Measurements from ENCODE around the gene HAGH.

Gene HAGH

DNA sequence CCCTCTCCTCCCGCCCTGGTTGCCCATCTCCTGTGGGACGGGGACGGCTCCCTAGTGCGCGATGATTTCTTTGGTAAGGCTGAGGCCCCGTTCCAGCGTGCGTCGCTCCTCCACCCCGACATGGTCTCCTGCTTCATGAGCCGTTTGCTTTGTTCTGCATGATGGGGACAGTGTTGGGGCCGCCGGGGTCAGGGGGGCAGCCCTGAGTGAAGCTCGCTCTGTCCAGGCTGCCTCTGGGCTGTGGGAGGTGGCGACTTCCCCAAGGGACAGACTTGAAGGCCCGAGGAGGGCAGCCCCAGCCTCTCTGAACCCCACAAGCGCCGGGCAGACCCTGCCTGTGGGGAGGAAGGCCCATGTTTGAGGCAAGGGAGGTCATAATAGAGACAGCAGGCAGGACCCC, 67.7 kb downstream of the HAGH start:
- DNase-seq = no peak

DNA sequence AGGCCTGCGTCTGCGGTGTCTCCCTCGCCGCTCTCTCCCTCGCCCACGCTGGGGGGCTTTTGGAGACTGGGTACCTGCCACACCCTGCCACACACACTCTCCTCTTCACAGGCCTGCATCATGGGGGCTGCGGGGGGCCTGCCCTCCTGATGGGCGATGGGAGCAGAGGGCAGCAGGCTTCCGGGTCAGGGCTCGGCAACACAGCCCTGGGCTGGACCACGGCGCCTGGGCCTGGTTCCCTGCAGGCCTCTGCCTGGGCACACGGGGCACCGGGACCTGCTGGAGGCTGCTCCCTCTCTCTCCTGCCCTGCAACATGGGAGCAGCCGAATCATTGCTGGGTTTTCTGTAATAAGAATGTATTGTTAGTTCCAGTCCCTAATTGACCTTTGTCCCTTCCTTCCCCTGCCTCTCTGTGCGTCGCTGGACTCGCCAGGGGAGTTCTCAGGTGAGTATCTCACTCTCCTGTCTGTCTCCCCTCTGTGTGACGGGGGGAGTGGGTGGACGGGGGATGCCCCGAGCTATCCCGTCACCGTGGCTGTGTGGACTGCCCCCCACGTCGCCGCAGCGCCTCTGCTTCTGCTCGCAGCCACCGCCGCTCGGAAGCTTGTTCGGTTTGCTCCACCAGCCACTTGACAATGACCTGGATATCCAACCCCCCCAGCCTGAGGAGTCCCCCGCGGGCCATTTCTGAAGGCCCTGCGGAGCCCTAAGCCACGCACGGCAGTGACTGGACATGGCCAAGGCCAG, 68.7 kb downstream of the HAGH start:
- DNase-seq = no peak

All from hematopoietic multipotent progenitor cell treated with erythropoietin and hydrocortisone succinate and interleukin-3 and kit ligand, for 4 days (in vitro differentiated cells).